Inflammatory macrophage treated with lipopolysaccharide for 4 hours (primary cell): ENCODE results near the gene NHP2.
A peak's percentile ranks its signal among the peaks of the same experiment; 100 is the strongest.

Source experiments
- DNase-seq: peaks from one replicate; pipeline ENCODE4 v3.0.0-alpha.2; 2020

NHP2 gene

DNA sequence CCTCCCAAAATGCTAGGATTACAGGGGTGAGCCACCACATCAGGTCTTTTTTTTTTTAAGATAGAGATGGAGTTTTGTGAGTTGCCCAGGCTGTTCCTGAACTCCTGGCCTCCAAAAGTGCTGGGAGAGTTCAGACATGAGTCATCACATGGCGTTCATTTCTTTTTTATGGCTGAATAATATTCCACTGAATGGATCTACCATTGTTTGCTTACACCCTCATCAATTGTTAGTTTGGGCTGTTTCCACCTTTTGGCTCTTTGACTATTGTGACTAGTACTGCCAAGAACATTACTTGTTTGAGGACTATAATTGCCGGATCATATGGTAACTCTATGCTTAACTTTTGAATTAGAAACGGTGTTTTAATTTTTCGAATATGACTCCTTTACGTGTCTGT, 41.1 kb downstream of the NHP2 start:
- no peak for DNase-seq

DNA sequence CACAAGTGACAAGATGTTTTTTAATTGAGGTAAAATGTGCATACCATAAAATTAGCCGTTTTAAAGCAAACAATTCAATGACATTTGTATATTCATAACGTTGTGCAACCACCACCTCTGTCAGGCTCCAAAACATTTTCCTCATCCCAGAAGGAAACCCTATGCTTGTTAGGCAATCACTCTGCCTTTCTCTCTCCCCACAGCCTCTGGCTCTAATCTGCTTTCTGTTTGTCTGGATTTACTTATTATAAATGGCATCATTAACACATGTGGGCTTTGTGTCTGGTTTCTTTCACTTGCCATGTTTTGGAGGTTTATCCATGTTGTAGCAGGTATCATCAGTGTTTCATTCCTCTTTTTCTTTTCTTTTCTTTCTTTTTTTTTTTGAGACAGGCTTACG, 41.8 kb downstream of the NHP2 start:
- peak; percentile 25 for DNase-seq

DNA sequence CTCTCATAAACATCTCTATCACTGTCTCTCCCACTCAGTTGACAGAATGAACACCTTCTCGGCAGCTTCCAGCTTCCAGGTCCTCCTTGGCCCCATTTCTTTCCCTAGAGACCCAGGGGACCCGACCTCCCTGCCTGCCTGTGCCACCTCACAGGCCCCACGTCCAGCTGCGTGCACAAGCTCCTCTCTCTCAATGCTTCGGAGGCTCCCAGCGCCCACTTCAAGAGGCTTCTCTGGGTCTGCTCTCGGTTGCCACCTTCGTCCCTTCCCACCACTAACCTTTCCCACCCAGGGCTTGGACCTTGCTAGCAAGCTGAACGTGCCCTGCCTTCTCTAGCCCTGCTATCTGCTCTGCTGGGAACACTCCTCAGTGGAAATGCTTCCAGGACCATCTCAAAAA, 43.2 kb downstream of the NHP2 start:
- no peak for DNase-seq

DNA sequence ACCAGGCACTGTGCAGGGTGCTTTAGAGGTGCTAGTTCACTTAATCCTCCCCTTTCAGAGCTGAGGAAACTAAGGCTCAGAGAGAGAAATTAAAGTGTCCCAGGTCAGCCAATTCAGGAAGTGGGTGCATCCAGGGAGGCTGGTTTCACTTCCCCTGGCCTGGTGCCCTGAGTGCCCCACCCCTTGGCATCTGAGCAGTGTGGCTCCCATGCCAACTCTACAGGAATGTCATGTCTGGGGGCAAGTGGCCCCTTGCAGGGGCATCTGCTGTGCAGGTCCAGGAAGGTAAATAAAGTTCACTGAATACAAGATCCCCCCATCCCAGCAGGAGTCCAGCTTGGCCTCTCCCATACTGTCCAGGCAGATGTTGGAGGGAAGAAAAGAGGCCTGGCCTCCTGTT, 44.7 kb downstream of the NHP2 start:
- DNase-seq, result peak; percentile 55

- no peak for DNase-seq
These were observed 45.2 kb downstream of the NHP2 start for GRCh38 chr5:178108446-178108845.

DNA sequence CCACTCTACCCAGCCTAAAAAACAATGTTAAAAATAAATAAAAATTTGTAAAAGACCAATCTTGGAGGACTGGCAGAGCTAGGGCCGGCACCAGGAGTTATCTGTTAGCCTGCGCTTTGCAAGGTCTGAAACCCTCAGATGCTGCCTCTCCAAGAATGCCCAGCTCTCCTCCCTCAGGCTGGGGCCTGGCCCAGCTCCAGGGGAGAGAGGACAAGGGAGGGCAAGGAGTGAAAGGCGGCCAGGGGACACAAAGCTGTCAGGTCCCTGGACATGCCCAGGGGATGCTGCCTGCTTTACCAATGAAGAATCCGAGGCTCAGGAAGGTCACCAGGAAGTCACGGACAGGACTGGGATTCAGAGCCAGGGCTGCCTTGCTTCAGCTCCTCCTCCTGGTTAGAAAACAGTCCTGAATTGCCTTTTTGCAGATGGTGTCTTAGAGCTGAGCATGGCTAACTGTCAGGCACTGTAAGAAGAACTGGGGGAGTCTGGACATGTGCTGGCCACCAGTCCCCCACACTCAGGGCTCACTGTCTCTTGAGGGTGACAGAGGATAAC, 45.9 kb downstream of the NHP2 start:
- no peak for DNase-seq

GRCh38 chr5:178106556-178107239, 47.0 kb downstream of the NHP2 start:
- DNase-seq, result no peak

- DNase-seq, result no peak
These were observed 47.6 kb downstream of the NHP2 start for GRCh38 chr5:178106086-178106485.

DNA sequence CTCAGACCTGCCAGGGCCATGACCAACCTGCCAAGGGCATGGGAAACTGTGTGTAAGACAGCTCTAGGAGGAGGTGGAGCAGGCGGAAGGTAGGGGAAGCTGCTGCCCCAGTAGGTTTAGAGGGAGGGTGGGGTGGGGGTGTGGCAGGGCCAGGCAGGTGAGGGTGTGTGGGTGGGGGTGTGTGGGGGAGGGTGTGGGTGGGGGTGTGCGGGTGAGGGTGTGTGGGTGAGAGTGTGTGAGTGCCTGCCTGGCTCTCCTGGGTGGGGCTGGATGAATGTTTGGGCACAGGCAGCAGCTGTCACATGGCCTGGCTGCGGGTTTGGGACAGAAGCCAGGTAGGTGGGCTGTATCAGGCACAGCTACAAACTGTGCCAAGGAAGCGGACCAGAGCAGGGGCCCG, 49.2 kb downstream of the NHP2 start:
- DNase-seq, result no peak

- DNase-seq, result no peak
These were observed 50.1 kb downstream of the NHP2 start for GRCh38 chr5:178103612-178104011.
